HEK293T (cell line): ENCODE results near the gene PDS5A.

Source experiments
- ARNT ChIP-seq: fragments of 450-650 bp; IDR thresholded peaks from 2 replicates; pipeline ENCODE4 v1.6.1; 2017; ENCODE audit warnings: mild to moderate bottlenecking
- BHLHE40 ChIP-seq: fragments of 450-650 bp; IDR thresholded peaks from 2 replicates; pipeline ENCODE4 v1.6.1; 2016; ENCODE audit warnings: mild to moderate bottlenecking, moderate library complexity, borderline replicate concordance
- ELF4 ChIP-seq: fragments of 450-650 bp; IDR thresholded peaks from 2 replicates; pipeline ENCODE4 v1.6.1; 2017; ENCODE audit warnings: antibody characterized with exemption
- FOXA1 ChIP-seq: fragments of 450-650 bp; IDR thresholded peaks from 2 replicates; pipeline ENCODE4 v1.6.1; 2016; ENCODE audit warnings: mild to moderate bottlenecking
- FOXK2 ChIP-seq: fragments of 450-650 bp; IDR thresholded peaks from 2 replicates; pipeline ENCODE4 v1.6.1; 2016; ENCODE audit warnings: mild to moderate bottlenecking
- FOXM1 ChIP-seq: fragments of 450-650 bp; IDR thresholded peaks from 2 replicates; pipeline ENCODE4 v1.6.1; 2017; ENCODE audit warnings: mild to moderate bottlenecking, borderline replicate concordance
- HDGF ChIP-seq: fragments of 450-650 bp; IDR thresholded peaks from 2 replicates; pipeline ENCODE4 v1.6.1; 2017; ENCODE audit warnings: antibody characterized with exemption, borderline replicate concordance
- PKNOX1 ChIP-seq: fragments of 450-650 bp; IDR thresholded peaks from 2 replicates; pipeline ENCODE4 v1.6.1; 2016
- SP1 ChIP-seq: fragments of 450-650 bp; IDR thresholded peaks from 2 replicates; pipeline ENCODE4 v1.6.1; 2017
- TARDBP ChIP-seq: fragments of 450-650 bp; IDR thresholded peaks from 2 replicates; pipeline ENCODE4 v1.6.1; 2016
- ZNF384 ChIP-seq: fragments of 450-650 bp; IDR thresholded peaks from 2 replicates; pipeline ENCODE4 v1.6.1; 2016

GRCh38 chr4:39792128-39792527 lies 185.6 kb downstream of the PDS5A start:
- TF ChIP-seq BHLHE40 (no peak), FOXM1 (no peak), ARNT (no peak), SP1 (no peak), HDGF (no peak), PKNOX1 (no peak), FOXK2 (no peak), FOXA1 (no peak), ELF4 (no peak), TARDBP (no peak), ZNF384 (no peak)
